H9 (cell line): ENCODE results near the gene SKIC8. TPM values are rescaled to one million over a fixed set of nuclear protein-coding genes. Genes with fewer than 3 reads are reported as not detected.
A peak's percentile ranks its signal among the peaks of the same experiment; 100 is the strongest.

Experiments used
- DNase-seq: peaks from one replicate; pipeline ENCODE4 v3.0.0-alpha.2; 2017
- H2AFZ ChIP-seq: one replicate; pipeline ENCODE4 v1.6.1; 2013; ENCODE audit warnings: mild to moderate bottlenecking, low read length, control low read depth, moderate library complexity
- H2AK5ac ChIP-seq: 2 replicates; pipeline ENCODE4 v1.6.1; 2013; ENCODE audit warnings: low read length, control low read depth, mixed read lengths; ENCODE audit not compliant: insufficient read length
- H2BK120ac ChIP-seq: one replicate; pipeline ENCODE4 v1.6.1; 2013; ENCODE audit warnings: low read depth, mild to moderate bottlenecking, low read length, control low read depth, inconsistent platforms; ENCODE audit not compliant: poor library complexity, severe bottlenecking
- H2BK12ac ChIP-seq: 2 replicates; pipeline ENCODE4 v1.6.1; 2013; ENCODE audit warnings: low read length, control low read depth, mixed read lengths, low read depth; ENCODE audit not compliant: insufficient read length
- H2BK15ac ChIP-seq: 2 replicates; pipeline ENCODE4 v1.6.1; 2013; ENCODE audit warnings: low read depth, low read length, control low read depth
- H2BK20ac ChIP-seq: one replicate; pipeline ENCODE4 v1.6.1; 2013; ENCODE audit warnings: low read depth, mild to moderate bottlenecking, low read length, control low read depth, inconsistent platforms; ENCODE audit not compliant: poor library complexity, severe bottlenecking
- H2BK5ac ChIP-seq: 2 replicates; pipeline ENCODE4 v1.6.1; 2013; ENCODE audit warnings: low read length, control low read depth, mixed read lengths; ENCODE audit not compliant: insufficient read length
- H3K14ac ChIP-seq: 2 replicates; pipeline ENCODE4 v1.6.1; 2013; ENCODE audit warnings: low read length, control low read depth; ENCODE audit not compliant: insufficient read depth
- H3K18ac ChIP-seq: 2 replicates; pipeline ENCODE4 v1.6.1; 2013; ENCODE audit warnings: low read depth, mild to moderate bottlenecking, mixed read lengths, low read length, control low read depth; ENCODE audit not compliant: insufficient read length
- H3K23ac ChIP-seq: 2 replicates; pipeline ENCODE4 v1.6.1; 2013; ENCODE audit warnings: low read length, control low read depth, mixed read lengths, low read depth; ENCODE audit not compliant: insufficient read length
- H3K23me2 ChIP-seq: 2 replicates; pipeline ENCODE4 v1.6.1; 2013; ENCODE audit warnings: low read depth, mild to moderate bottlenecking, mixed read lengths, low read length, control low read depth; ENCODE audit not compliant: insufficient read length, poor library complexity, severe bottlenecking
- H3K27ac ChIP-seq: 2 replicates; pipeline ENCODE4 v1.5.1; 2013; ENCODE audit warnings: low read length, control low read depth, mixed read lengths, low read depth; ENCODE audit not compliant: insufficient read length
- H3K27me3 ChIP-seq: 2 replicates; pipeline ENCODE4 v1.6.1; 2013; ENCODE audit warnings: low read length, control low read depth, inconsistent platforms; ENCODE audit not compliant: insufficient read depth
- H3K4ac ChIP-seq: 2 replicates; pipeline ENCODE4 v1.6.1; 2013; ENCODE audit warnings: low read depth, mild to moderate bottlenecking, control low read depth, inconsistent platforms, low read length, moderate library complexity
- H3K4me1 ChIP-seq: 2 replicates; pipeline ENCODE4 v1.6.1; 2013; ENCODE audit warnings: low read length, control low read depth, inconsistent platforms; ENCODE audit not compliant: insufficient read depth
- H3K4me2 ChIP-seq: 2 replicates; pipeline ENCODE4 v1.6.1; 2013; ENCODE audit warnings: low read length, control low read depth, mixed read lengths; ENCODE audit not compliant: insufficient read length, insufficient read depth
- H3K56ac ChIP-seq: 2 replicates; pipeline ENCODE4 v1.6.1; 2013; ENCODE audit warnings: low read depth, mild to moderate bottlenecking, mixed read lengths, low read length, control low read depth; ENCODE audit not compliant: insufficient read length
- H3K79me1 ChIP-seq: 2 replicates; pipeline ENCODE4 v1.6.1; 2013; ENCODE audit warnings: low read depth, mild to moderate bottlenecking, moderate library complexity, low read length, control low read depth, inconsistent platforms; ENCODE audit not compliant: insufficient read depth, poor library complexity, severe bottlenecking
- H3K79me2 ChIP-seq: 2 replicates; pipeline ENCODE4 v1.6.1; 2013; ENCODE audit warnings: low read length, control low read depth, inconsistent platforms; ENCODE audit not compliant: insufficient read depth
- H3K9ac ChIP-seq: 2 replicates; pipeline ENCODE4 v1.6.1; 2013; ENCODE audit warnings: low read length, control low read depth, mixed read lengths; ENCODE audit not compliant: insufficient read length; ENCODE audit errors: extremely low read depth
- H3K9me3 ChIP-seq: one replicate; pipeline ENCODE4 v1.6.1; 2013; ENCODE audit warnings: low read depth, low read length, inconsistent platforms; ENCODE audit not compliant: control insufficient read depth
- H3T11ph ChIP-seq: one replicate; pipeline ENCODE4 v1.6.1; 2013; ENCODE audit warnings: mild to moderate bottlenecking, low read length, control low read depth, inconsistent platforms
- H4K20me1 ChIP-seq: one replicate; pipeline ENCODE4 v1.6.1; 2013; ENCODE audit not compliant: control insufficient read depth, insufficient read length, insufficient read depth
- H4K5ac ChIP-seq: 2 replicates; pipeline ENCODE4 v1.6.1; 2013; ENCODE audit warnings: low read depth, mild to moderate bottlenecking, mixed read lengths, low read length, control low read depth; ENCODE audit not compliant: insufficient read length
- H4K8ac ChIP-seq: replicated peaks from 2 replicates; pipeline ENCODE4 v1.6.1; 2013; ENCODE audit warnings: low read length, control low read depth, mixed read lengths, low read depth; ENCODE audit not compliant: insufficient read length
- H4K91ac ChIP-seq: 2 replicates; pipeline ENCODE4 v1.6.1; 2013; ENCODE audit warnings: low read depth, mild to moderate bottlenecking, moderate library complexity, mixed read lengths, low read length, control low read depth; ENCODE audit not compliant: insufficient read length
- H3K27ac Mint-ChIP-seq, 3 experiments: 2 replicates in 2 of 3; 3 replicates in 1 of 3; pipeline ENCODE4 v1.8.0; 2020 to 2021; ENCODE audit warnings: mixed read lengths in 3 of 3, mild to moderate bottlenecking in 1 of 3, moderate library complexity in 1 of 3
- H3K27me3 Mint-ChIP-seq: 2 replicates; pipeline ENCODE4 v1.8.0; 2021; ENCODE audit warnings: low read depth, mild to moderate bottlenecking, moderate library complexity, mixed read lengths
- H3K36me3 Mint-ChIP-seq, 3 experiments: 2 replicates in 2 of 3; 3 replicates in 1 of 3; pipeline ENCODE4 v1.8.0; 2020 to 2021; ENCODE audit warnings: low read depth in 3 of 3, mixed read lengths in 3 of 3; ENCODE audit not compliant: insufficient read depth in 1 of 3
- H3K4me1 Mint-ChIP-seq, 2 experiments: 2 replicates each; pipeline ENCODE4 v1.8.0; 2020; ENCODE audit warnings: mixed read lengths in 2 of 2
- H3K4me3 Mint-ChIP-seq, 2 experiments: 2 replicates in 1 of 2; 3 replicates in 1 of 2; pipeline ENCODE4 v1.8.0; 2020 to 2021; ENCODE audit warnings: mild to moderate bottlenecking in 2 of 2, mixed read lengths in 2 of 2, moderate library complexity in 1 of 2
- H3K9me3 Mint-ChIP-seq, 2 experiments: 2 replicates in 1 of 2; 3 replicates in 1 of 2; pipeline ENCODE4 v1.8.0; 2020; ENCODE audit warnings: mild to moderate bottlenecking in 2 of 2, mixed read lengths in 2 of 2, moderate library complexity in 1 of 2
- WGBS: extraction: QIAGEN DNeasy Blood & Tissue Kit; methylation state at CpG from one replicate; pipeline ENCODE4 v1.1.7; 2013; ENCODE audit warnings: missing lambda C conversion rate, low lambda C conversion rate, mixed read lengths; ENCODE audit not compliant: insufficient read length; ENCODE audit errors: extremely low coverage; 5-methylcytosine and 5-hydroxymethylcytosine counted together
- total RNA-seq: library from RNA; stranded (reverse); gene quantifications from 2 replicates; pipeline ENCODE4 v1.2.1, GENCODE V29; 2021
- TF ChIP-seq, protein P1 (sequence below): fragments of 200-600 bp; sonication (generic); conservative IDR thresholded peaks from 3 replicates; pipeline ENCODE4 v1.8.0; 2021; ENCODE audit warnings: antibody characterized with exemption, mild to moderate bottlenecking

The SKIC8 gene
- total RNA-seq, 1 experiment from 2014 or later = 45.6 TPM

DNA sequence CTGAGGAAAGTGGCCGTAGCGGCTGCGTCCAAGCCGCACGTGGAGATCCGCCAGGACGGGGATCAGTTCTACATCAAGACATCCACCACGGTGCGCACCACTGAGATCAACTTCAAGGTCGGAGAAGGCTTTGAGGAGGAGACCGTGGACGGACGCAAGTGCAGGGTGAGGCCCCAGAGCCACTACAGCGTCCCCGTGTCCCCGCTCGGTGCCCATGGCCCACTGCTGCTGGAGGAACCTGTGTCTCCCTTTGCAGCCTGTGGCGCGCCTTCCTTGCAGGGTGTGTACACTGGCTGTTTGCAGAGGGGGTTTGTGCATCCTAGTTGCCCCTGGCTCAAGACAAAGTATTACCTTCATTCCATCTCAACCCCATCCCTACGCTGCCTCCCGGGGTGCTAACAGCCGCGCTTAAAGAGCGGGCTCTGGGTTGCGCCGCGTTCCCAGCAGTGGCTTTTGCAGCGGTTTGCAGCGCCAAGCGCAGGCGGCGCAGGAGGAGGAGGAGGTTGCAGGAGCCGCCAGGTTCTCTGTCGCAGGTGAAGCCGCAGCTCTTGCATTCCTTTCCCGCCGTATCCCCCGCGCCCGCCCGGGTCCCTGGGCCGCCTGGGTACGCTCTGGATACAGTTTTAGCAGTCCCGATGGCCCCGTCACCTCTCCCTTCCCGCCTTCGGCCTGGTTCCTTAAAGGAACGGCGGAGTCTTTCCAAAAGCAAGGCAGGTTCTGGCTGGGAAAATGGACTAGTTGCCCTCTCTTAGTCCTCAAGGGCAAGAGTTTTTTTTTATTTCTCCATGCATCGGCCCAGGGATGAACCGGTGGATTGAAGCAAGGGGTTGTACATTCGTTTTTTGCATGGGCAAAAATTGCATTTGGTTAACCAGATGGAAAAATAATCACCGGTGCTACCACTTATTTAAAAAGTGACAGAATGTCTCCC, 41.9 kb upstream of the SKIC8 start:
- peak overlapping the region; percentile 65 for H3K4me2 ChIP-seq
- H3K9ac ChIP-seq = peak overlapping the region; percentile 23
- H2AFZ ChIP-seq = no peak overlapping the region

More for the DNA sequence above, 41.9 kb upstream of the SKIC8 start:
- peaks cover 9 to 30% of the 10 kb centered on the region in 2 experiments for H3K4me1 Mint-ChIP-seq
- peak; percentile 78 for DNase-seq
- peaks cover 52% of the 10 kb centered on the region for H3K27me3 Mint-ChIP-seq
- no peak overlapping the region for H2BK15ac ChIP-seq
- peaks cover 3% of the 10 kb centered on the region for H3K4me1 ChIP-seq
- H3K79me2 ChIP-seq = no peaks in the 10 kb centered on the region
- no peak overlapping the region for H2BK120ac ChIP-seq
- H4K5ac ChIP-seq = no peak overlapping the region
- H3K9me3 Mint-ChIP-seq = no peaks in the 10 kb centered on the region
- no peak overlapping the region; a peak in 1 of 7 replicates for H3K27ac Mint-ChIP-seq
- H3K23ac ChIP-seq = no peak overlapping the region
- H3K56ac ChIP-seq = no peak overlapping the region
- no peaks in the 10 kb centered on the region for H3K79me1 ChIP-seq
- peaks cover 9 to 35% (median 27%) of the 10 kb centered on the region in 3 experiments for H3K36me3 Mint-ChIP-seq
- H4K8ac ChIP-seq = no peak overlapping the region
- no peak overlapping the region; the same call in 1 of the 2 replicates for H3K14ac ChIP-seq
- no CpG with 5 or more reads among the region's 53 CpGs for WGBS
- H2BK12ac ChIP-seq = no peak overlapping the region
- H2BK20ac ChIP-seq = no peak overlapping the region
- H3K27me3 ChIP-seq = peaks cover 7% of the 10 kb centered on the region
- H3K23me2 ChIP-seq = peaks cover 16% of the 10 kb centered on the region
- H3K18ac ChIP-seq = no peak overlapping the region
- H4K20me1 ChIP-seq = no peaks in the 10 kb centered on the region
- H4K91ac ChIP-seq = no peak overlapping the region
- TF ChIP-seq, protein P1, sequence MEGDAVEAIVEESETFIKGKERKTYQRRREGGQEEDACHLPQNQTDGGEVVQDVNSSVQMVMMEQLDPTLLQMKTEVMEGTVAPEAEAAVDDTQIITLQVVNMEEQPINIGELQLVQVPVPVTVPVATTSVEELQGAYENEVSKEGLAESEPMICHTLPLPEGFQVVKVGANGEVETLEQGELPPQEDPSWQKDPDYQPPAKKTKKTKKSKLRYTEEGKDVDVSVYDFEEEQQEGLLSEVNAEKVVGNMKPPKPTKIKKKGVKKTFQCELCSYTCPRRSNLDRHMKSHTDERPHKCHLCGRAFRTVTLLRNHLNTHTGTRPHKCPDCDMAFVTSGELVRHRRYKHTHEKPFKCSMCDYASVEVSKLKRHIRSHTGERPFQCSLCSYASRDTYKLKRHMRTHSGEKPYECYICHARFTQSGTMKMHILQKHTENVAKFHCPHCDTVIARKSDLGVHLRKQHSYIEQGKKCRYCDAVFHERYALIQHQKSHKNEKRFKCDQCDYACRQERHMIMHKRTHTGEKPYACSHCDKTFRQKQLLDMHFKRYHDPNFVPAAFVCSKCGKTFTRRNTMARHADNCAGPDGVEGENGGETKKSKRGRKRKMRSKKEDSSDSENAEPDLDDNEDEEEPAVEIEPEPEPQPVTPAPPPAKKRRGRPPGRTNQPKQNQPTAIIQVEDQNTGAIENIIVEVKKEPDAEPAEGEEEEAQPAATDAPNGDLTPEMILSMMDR = no peak
- H3T11ph ChIP-seq = no peak overlapping the region
- peak overlapping the region; percentile 68 to 87 for H3K4me3 Mint-ChIP-seq
- H2BK5ac ChIP-seq = no peak overlapping the region
- H3K4ac ChIP-seq = no peak overlapping the region
- H3K27ac ChIP-seq = no peak overlapping the region
- H2AK5ac ChIP-seq = no peak overlapping the region
- no peaks in the 10 kb centered on the region for H3K9me3 ChIP-seq
